ENCODE data around the gene EVC2.

EVC2 gene

GRCh38 chr4:5650040-5650439 lies 58.3 kb downstream of the EVC2 start:
- Histone ChIP-seq H3K79me2 (ENCODE audit: low read length) (no peaks in the 10 kb centered on the region), H3K27me3 (ENCODE audit: low read depth, low read length) (no peaks in the 10 kb centered on the region), H3K4me1 (ENCODE audit: low read length) (no peaks in the 10 kb centered on the region), H3K4me2 (ENCODE audit: low read length) (no peak overlapping the region), H4K20me1 (ENCODE audit: insufficient read depth, low read length) (no peaks in the 10 kb centered on the region; the same call in 1 of the 2 replicates), H3K36me3 (replicated peaks; ENCODE audit: low read depth, low read length) (peaks cover 12% of the 10 kb centered on the region), H3K9me3 (ENCODE audit: insufficient read depth, low read length) (no peaks in the 10 kb centered on the region), H3K4me3 (ENCODE audit: low read length) (no peak overlapping the region), H2AFZ (ENCODE audit: low read depth, low read length) (no peak overlapping the region), H3K9ac (ENCODE audit: low read length) (no peak overlapping the region), H3K27ac (ENCODE audit: low read length) (no peak overlapping the region)
- no peak for TF ChIP-seq EZH2phosphoT487 (IDR thresholded peaks at IDR 0.05; ENCODE audit: low read depth)

DNA sequence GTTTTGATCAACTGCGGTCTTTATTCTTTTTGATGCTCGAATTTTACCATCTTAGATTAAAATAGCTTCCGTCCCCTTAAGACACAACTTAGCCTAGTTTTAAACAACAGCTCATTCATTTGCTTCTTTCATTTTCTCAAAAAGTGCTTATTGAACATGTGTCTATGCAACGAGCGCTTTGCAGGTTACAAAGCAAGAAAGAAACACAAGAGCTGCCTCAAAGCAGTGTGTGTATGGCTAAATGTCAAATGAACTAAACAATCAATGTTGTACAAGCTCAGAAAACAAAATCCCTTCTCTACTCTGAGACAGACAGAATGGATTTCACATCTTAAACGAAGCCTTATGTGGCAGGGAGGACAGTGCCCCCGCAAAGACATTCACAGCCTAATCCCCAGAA lies 61.0 kb downstream of the EVC2 start:
- Histone ChIP-seq H3K36me3 (replicated peaks; ENCODE audit: low read depth, low read length) (peaks cover 9% of the 10 kb centered on the region), H3K4me2 (ENCODE audit: low read length) (no peak overlapping the region), H3K9ac (ENCODE audit: low read length) (no peak overlapping the region), H4K20me1 (ENCODE audit: insufficient read depth, low read length) (no peaks in the 10 kb centered on the region), H3K79me2 (ENCODE audit: low read length) (no peaks in the 10 kb centered on the region), H3K9me3 (ENCODE audit: insufficient read depth, low read length) (no peaks in the 10 kb centered on the region), H3K4me1 (ENCODE audit: low read length) (no peaks in the 10 kb centered on the region), H3K27me3 (ENCODE audit: low read depth, low read length) (no peaks in the 10 kb centered on the region), H3K4me3 (ENCODE audit: low read length) (no peak overlapping the region), H3K27ac (ENCODE audit: low read length) (no peak overlapping the region), H2AFZ (ENCODE audit: low read depth, low read length) (no peak overlapping the region)
- TF ChIP-seq EZH2phosphoT487 (IDR thresholded peaks at IDR 0.05; ENCODE audit: low read depth) = no peak
- TF ChIP-seq, protein P1, sequence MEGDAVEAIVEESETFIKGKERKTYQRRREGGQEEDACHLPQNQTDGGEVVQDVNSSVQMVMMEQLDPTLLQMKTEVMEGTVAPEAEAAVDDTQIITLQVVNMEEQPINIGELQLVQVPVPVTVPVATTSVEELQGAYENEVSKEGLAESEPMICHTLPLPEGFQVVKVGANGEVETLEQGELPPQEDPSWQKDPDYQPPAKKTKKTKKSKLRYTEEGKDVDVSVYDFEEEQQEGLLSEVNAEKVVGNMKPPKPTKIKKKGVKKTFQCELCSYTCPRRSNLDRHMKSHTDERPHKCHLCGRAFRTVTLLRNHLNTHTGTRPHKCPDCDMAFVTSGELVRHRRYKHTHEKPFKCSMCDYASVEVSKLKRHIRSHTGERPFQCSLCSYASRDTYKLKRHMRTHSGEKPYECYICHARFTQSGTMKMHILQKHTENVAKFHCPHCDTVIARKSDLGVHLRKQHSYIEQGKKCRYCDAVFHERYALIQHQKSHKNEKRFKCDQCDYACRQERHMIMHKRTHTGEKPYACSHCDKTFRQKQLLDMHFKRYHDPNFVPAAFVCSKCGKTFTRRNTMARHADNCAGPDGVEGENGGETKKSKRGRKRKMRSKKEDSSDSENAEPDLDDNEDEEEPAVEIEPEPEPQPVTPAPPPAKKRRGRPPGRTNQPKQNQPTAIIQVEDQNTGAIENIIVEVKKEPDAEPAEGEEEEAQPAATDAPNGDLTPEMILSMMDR (IDR thresholded peaks at IDR 0.05; ENCODE audit: low read depth, low read length) = no peak

DNA sequence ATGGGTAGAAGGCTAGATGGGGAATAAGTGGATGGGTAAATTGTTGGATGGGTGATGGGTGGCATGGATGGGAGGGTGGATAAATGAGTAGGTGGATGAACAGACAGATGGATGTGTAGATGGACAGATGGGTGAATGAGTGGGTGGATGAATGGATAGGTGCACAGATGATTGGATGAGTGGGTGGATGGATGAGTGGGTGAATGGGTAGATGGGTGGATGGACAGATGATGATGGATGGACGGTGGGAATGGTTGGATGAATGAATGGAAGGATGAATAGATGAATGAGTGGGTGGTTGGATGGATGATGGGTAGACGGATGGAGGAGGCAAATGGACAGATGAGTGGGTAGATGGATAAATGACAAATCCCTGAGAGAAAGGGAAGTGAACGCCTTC lies 68.3 kb downstream of the EVC2 start:
- no peaks in the 10 kb centered on the region for H3K9me3 ChIP-seq (ENCODE audit: insufficient read depth, low read length)

GRCh38 chr4:5639556-5639955 lies 68.8 kb downstream of the EVC2 start:
- Histone ChIP-seq H3K79me2 (ENCODE audit: low read length) (no peaks in the 10 kb centered on the region), H4K20me1 (ENCODE audit: insufficient read depth, low read length) (0 out of 2 replicates have a peak, but pooled peaks cover 5% of the 10 kb centered on the region), H3K27me3 (ENCODE audit: low read depth, low read length) (no peaks in the 10 kb centered on the region), H3K4me3 (ENCODE audit: low read length) (no peak overlapping the region), H3K4me1 (ENCODE audit: low read length) (0 out of 2 replicates have a peak, but pooled peaks cover 5% of the 10 kb centered on the region), H3K27ac (ENCODE audit: low read length) (no peak overlapping the region), H3K4me2 (ENCODE audit: low read length) (no peak overlapping the region), H2AFZ (ENCODE audit: low read depth, low read length) (no peak overlapping the region), H3K36me3 (replicated peaks; ENCODE audit: low read depth, low read length) (peaks cover 22% of the 10 kb centered on the region), H3K9me3 (ENCODE audit: insufficient read depth, low read length) (no peaks in the 10 kb centered on the region), H3K9ac (ENCODE audit: low read length) (no peak overlapping the region)
- TF ChIP-seq, protein P1 (IDR thresholded peaks at IDR 0.05; ENCODE audit: low read depth, low read length) = no peak
- TF ChIP-seq EZH2phosphoT487 (IDR thresholded peaks at IDR 0.05; ENCODE audit: low read depth) = no peak

More for the DNA sequence above, 68.3 kb downstream of the EVC2 start:
- Histone ChIP-seq H3K4me1 (ENCODE audit: low read length) (0 out of 2 replicates have a peak, but pooled peaks cover 5% of the 10 kb centered on the region), H4K20me1 (ENCODE audit: insufficient read depth, low read length) (0 out of 2 replicates have a peak, but pooled peaks cover 5% of the 10 kb centered on the region), H3K79me2 (ENCODE audit: low read length) (no peaks in the 10 kb centered on the region), H3K4me2 (ENCODE audit: low read length) (no peak overlapping the region), H3K4me3 (ENCODE audit: low read length) (no peak overlapping the region), H3K27ac (ENCODE audit: low read length) (no peak overlapping the region), H2AFZ (ENCODE audit: low read depth, low read length) (no peak overlapping the region), H3K36me3 (replicated peaks; ENCODE audit: low read depth, low read length) (peaks cover 22% of the 10 kb centered on the region), H3K27me3 (ENCODE audit: low read depth, low read length) (no peaks in the 10 kb centered on the region), H3K9ac (ENCODE audit: low read length) (no peak overlapping the region)
- no peak for TF ChIP-seq EZH2phosphoT487 (IDR thresholded peaks at IDR 0.05; ENCODE audit: low read depth)
- TF ChIP-seq, protein P1 (IDR thresholded peaks at IDR 0.05; ENCODE audit: low read depth, low read length) = no peak

Data from OCI-LY3 (cell line).